T47D (cell line): ENCODE data around the gene ARL15.
"Not testable (repeated sequence)": the region's sequence is repeated elsewhere in the genome, so short reads cannot be mapped to it uniquely, and the experiment has no call there.

Source experiments
- DNase-seq, 2 experiments: peaks; one replicate each; pipeline versions ENCODE4 v3.0.0 to v3.0.0-alpha.2; 2011 to 2012; ENCODE audit warnings: low read depth in 1 of 2, low spot score in 1 of 2
- JUND ChIP-seq: IDR thresholded peaks from 2 replicates; pipeline ENCODE4 v1.6.1; 2012; ENCODE audit warnings: low read depth
- in situ Hi-C: cut with HindIII; loops from 2 replicates; pipeline ENCODE4 v1.10.0; 2016; ENCODE audit warnings: low sequenced_read_pairs, low pct_unique_long_range_greater_than_20kb

ARL15 gene

GRCh38 chr5:54049963-54050362, 260.4 kb downstream of the ARL15 start:
- in situ Hi-C loops: no loop called here
- no peak for TF ChIP-seq JUND
- no peak for DNase-seq

- DNase-seq: no peak
- no peak for TF ChIP-seq JUND
- in situ Hi-C loops: no loop called here
Observed at GRCh38 chr5:54049144-54049543, 261.2 kb downstream of the ARL15 start.

DNA sequence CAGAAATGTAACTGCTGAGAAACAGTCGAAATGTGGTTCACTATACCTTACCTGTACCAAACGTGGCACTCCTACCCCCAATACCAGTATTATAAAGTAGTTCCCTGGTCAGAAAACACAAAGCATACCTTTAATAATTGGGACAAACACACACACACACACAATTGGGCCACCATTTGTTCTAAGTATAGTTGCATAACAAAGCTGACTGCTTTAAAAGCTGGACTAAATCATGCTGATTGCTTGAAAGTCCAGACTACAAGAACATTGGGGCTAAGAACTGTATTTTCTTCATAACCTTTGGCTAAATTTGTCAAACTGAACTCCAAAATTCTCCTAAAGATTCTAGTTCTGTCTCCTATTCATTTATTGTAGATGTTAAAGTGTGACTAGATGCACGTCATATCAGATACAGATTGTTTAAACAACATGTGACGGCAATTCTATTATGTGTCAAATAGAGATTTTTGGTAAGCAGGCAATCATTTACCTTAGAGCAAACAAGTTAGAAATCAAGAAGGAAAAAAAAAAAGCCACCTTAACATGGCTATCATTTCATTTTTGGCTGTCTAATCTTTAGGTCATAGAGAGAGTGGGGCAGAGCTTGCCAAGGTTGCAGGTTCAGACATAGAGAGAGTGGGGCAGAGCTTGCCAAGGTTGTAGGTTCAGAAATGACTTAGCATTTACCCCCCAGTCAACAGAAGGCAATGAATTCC, 265.1 kb downstream of the ARL15 start:
- TF ChIP-seq JUND: no peak
- in situ Hi-C loops: no loop called here
- no peak for DNase-seq

- DNase-seq, in situ Hi-C loops: not testable (repeated sequence)
Observed at GRCh38 chr5:54044276-54044675, 266.1 kb downstream of the ARL15 start.

DNA sequence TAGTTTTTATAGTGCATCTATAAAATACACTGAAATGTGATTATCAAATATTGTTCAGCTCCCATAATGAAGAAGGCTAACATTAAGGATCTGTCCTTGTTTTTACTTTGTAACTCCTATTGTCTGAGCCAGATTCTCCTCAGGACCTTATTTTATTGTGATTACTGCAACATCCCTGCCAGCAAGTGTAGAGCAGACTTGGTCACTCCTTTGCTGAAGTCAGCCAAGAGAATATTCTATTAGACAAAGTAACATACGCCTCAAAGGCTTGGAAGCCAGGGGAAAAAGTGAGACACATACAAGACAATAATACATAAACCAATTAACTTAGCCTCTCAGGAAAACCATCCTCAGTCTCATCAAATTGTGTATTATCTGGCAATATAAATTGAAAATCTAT, 269.6 kb downstream of the ARL15 start:
- in situ Hi-C loops: no loop called here
- no peak for TF ChIP-seq JUND
- no peak for DNase-seq

- DNase-seq: no peak
- TF ChIP-seq JUND: no peak
- in situ Hi-C loops: no loop called here
Observed at GRCh38 chr5:54040018-54040417, 270.4 kb downstream of the ARL15 start.

DNA sequence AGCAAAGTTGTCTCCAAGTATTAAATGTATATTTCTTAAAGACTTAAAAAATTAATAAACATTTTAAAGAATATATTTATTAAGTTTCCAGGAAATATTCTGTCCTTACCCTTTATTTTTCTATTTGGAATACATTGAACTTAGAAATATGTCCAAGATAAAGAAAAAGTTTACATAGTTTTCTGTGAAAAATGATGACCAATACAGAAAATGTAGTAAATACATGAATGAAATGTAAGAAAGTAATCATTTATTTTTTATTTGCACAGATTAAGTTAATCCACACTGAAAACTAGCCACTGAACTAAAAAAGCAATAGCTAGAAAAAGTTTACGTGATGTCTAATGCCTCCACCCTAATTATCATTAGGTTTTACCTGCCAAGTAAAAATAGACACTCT, 273.2 kb downstream of the ARL15 start:
- in situ Hi-C loops: no loop called here
- DNase-seq: no peak
- TF ChIP-seq JUND: no peak

DNA sequence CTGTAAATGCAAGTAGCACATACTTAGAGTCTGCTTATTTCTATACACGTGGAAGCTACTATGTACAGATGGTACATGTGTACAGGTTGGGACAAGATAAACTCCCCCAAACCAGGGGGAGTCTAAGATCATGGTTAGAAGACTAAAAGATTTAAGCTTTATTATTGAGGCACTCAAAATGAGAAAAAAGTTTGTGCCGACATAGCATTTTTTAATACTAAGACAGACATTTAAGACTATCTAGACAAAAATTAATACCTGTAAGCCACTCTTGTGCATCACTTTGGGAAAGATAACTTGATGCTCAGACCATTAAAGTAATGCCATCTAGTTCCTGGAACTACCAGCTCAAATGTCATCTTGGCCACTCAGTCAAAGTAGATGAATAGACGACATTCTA, 279.4 kb downstream of the ARL15 start:
- in situ Hi-C loops: no loop called here
- TF ChIP-seq JUND: no peak
- DNase-seq: no peak

GRCh38 chr5:54024466-54024865, 285.9 kb downstream of the ARL15 start:
- no peak for TF ChIP-seq JUND
- in situ Hi-C loops: no loop called here
- DNase-seq: no peak

DNA sequence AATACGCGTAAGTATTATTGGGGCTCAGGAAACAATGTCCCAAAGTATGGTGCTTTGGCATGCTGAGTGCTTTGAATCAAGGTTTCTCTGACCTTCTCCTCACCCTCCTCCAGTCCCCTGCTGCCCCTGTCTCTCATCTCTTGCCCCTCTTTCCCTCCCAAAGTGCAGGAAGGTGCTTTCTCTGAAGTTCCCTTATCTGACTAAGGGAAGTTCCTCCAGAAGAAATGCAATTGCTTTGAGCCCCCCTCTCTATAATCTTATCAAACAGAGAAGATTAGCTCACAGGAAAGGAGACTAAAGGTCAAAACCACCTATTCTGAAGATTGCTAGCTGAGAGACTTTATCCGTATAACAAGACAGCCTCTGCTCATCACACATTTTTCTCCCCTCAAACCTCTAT, 288.1 kb downstream of the ARL15 start:
- no peak for TF ChIP-seq JUND
- in situ Hi-C loops: no loop called here

DNA sequence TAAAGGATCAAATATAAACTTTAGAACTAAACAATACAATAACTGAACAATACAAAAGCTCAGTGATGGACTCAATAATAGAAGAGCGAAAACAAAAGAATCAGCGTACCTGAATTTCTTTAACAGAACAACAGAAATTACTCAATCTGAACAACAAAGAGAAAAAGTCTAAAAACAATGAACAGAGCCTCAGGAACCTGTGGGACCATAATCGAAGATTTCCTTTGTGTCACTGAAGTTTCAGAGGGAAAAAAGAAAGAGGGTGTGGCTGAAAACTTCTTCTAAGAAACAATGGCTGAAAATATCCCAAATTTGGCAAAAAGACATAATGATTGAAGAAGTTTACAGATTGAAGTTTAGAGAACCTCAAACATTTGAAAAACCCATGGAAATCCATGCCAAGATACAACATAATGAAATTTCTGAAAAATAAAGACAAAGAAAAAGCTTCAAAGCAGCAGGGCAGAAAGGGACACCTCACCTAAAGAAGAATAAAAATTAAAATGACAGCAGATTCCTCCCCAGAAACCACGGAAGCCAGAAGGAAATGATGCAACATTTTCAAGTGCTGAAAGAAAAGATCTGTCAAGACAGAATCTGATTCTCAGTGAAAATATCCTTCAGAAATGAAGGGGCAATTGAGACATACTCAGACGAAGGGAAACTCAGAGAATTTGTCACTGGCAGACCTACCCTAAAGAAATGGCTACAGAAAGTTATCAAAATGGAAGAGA, 288.8 kb downstream of the ARL15 start:
- DNase-seq: no peak
- TF ChIP-seq JUND: no peak

More for the DNA sequence above, 288.1 kb downstream of the ARL15 start:
- DNase-seq: no peak

DNA sequence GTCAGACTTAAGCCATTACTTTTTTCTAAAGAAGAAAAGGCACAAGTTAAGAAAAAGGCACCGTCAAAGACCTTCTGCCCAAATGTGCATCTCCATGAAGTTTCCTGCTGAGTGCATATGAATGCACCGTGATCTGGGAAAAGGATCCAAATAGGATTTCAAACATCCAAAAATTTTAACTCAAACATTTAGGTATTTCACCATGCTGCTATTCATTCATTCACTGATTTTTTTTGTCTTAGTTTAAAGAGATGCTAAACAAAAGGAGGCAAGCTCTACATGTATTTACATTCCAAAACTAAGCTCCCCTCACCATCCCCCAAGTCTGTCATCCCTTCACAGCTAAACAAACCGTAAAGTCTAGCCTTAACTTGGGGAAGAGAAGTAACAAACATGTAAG, 291.9 kb downstream of the ARL15 start:
- DNase-seq: no peak
- no peak for TF ChIP-seq JUND
- in situ Hi-C loops: no loop called here

More for the DNA sequence above, 288.8 kb downstream of the ARL15 start:
- in situ Hi-C loops: no loop called here

DNA sequence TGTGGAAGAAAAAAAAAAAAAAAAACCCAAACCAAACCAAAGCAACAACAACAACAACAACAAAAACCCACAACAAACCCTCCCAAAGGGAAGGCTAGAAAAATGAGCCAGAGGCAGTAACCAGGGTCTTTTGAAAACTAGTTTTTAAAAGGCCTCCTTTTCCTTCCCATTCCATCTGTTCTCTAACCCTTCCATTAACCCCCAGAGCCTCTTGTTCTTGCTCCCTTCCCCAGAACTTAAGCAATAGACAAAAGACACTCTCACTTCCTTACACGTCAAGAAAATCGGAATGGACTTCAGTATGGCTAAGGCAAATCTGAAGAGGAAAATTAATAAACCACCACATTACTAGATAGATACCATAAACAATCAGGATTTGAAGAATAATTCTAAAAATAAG, 292.8 kb downstream of the ARL15 start:
- TF ChIP-seq JUND: no peak
- in situ Hi-C loops: no loop called here
- DNase-seq: no peak
